HG02885 (cell line): ENCODE data around the gene PRDX1.
"Not testable (repeated sequence)": the region's sequence is repeated elsewhere in the genome, so short reads cannot be mapped to it uniquely, and the experiment has no call there.

Experiments used
- ATAC-seq: cut with Tn5 transposase; IDR thresholded peaks from one replicate; pipeline ENCODE4 v1.9.1; 2021; ENCODE audit warnings: mild to moderate bottlenecking; ENCODE audit not compliant: unreplicated experiment, poor library complexity

PRDX1 gene

DNA sequence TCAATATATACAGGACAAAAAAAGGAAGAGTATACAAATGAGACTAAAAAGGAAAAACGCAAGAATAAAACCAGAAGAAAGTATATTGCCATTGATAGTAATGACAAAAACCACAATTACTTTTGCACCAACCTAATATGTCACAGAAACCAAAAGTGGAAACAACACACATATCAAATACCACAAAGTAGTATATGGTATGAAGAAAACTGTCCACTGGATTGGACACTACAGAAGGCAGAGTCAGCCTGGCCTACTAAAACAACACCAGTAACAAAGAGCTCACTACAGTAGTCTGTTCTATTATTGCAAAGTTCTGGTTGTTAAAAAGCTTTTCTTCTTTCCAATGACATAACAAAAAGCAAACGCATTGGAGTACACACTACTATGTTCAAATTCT lies 48.4 kb downstream of the PRDX1 start:
- ATAC-seq = no peak

DNA sequence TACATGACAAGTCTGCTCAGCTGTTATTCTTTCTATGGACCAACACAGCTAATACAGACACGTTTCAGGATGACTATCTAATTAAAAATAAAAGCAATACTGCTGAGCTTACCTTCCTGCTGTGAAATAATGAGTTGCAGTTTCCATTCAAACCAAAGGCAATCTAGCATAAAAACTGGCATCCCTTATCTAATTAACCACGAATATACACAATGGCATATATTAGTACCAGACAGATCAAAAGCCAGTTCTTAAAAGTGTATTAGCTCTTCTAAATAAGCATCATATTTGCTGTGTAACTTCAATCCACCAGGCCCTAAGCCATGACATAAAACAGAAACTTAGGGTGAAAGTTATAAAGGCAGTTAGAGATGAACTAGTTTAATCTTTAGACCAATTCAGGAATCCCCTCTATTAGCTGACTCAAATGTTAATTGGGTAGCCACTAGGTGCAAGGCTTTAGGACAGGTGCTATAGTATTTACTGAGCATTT lies 51.3 kb downstream of the PRDX1 start:
- no peak for ATAC-seq

DNA sequence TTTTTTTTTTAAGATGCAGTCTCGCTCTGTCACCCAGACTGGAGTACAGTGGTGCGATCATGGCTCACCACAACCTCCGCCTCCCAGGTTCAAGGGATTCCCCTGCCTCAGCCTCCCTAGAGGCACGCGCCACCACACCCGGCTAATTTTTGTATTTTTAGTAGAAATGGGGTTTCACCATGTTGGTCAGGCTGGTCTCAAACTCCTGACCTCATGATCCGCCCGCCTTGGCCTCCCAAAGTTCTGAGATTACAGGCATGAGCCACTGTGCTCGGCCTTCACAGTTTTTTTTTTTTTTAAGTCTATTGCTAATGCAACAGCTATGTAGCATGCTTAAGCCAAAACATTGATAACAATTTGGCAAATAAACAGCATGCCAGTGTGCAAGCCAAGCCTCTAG lies 54.3 kb downstream of the PRDX1 start:
- ATAC-seq = not testable (repeated sequence)

DNA sequence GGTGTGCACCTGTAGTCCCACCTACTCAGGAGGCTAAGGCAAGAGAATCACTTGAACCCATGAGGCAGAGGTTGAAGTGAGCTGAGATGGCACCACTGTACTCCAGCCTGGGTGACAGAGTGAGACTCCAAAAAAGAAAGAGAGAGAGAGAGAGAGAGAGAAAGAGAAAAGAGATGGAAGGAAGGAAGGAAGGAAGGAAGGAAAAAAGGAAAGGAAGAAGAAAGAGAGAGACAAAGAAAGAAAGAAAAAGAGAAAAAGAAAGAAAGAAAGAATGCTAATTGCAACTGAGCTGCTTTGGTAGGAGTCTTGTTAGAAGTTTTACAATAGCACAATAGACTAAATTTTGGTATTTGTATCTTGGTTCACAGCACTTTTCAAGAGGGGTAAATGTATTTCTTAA lies 56.4 kb downstream of the PRDX1 start:
- no peak for ATAC-seq
